Measurements from ENCODE around the gene DIP2C. TPM values are rescaled to one million over a fixed set of nuclear protein-coding genes. Genes with fewer than 3 reads are reported as not detected.
"Not testable (repeated sequence)": the region's sequence is repeated elsewhere in the genome, so short reads cannot be mapped to it uniquely, and the experiment has no call there.

Gene DIP2C
- polyA plus RNA-seq, 2 donors: 2.2 to 2.7 TPM

GRCh38 chr10:440127-440526 lies 249.3 kb downstream of the DIP2C start:
- Histone ChIP-seq H3K27me3 (ENCODE audit: control insufficient read depth in 1 of 2, insufficient read depth in 2 of 2, low read length in 2 of 2) (no peaks in the 10 kb centered on the region), H3K9me3 (ENCODE audit: control insufficient read depth in 2 of 2, insufficient read depth in 1 of 2, low read depth in 1 of 2, low read length in 1 of 2) (no peaks in the 10 kb centered on the region), H3K4me1 (ENCODE audit: control insufficient read depth in 2 of 2, insufficient read depth in 2 of 2, low read length in 1 of 2) (no peaks in the 10 kb centered on the region), H3K4me3 (ENCODE audit: low read depth in 1 of 2, low read length in 2 of 2) (no peak overlapping the region), H3K36me3 (ENCODE audit: control insufficient read depth in 2 of 2, insufficient read depth in 2 of 2, low read length in 1 of 2) (peaks cover 0 to 4% of the 10 kb centered on the region in 2 donors), H3K27ac (ENCODE audit: low read depth in 2 of 2, low read length in 1 of 2) (no peak overlapping the region)
- WGBS, 2 donors: 92 to 98% methylated on average over 3 of the region's 3 CpGs

GRCh38 chr10:437698-438490 lies 251.6 kb downstream of the DIP2C start:
- 77 to 84% methylated on average over 3 of the region's 3 CpGs for WGBS, 2 donors
- H3K4me3 ChIP-seq (ENCODE audit: low read depth in 1 of 2, low read length in 2 of 2): no peak overlapping the region
- no peak overlapping the region for H3K27ac ChIP-seq (ENCODE audit: low read depth in 2 of 2, low read length in 1 of 2)

GRCh38 chr10:436911-437665 lies 252.4 kb downstream of the DIP2C start:
- Histone ChIP-seq H3K9me3 (ENCODE audit: control insufficient read depth in 2 of 2, insufficient read depth in 1 of 2, low read depth in 1 of 2, low read length in 1 of 2) (no peaks in the 10 kb centered on the region), H3K27ac (ENCODE audit: low read depth in 2 of 2, low read length in 1 of 2) (no peak overlapping the region), H3K27me3 (ENCODE audit: control insufficient read depth in 1 of 2, insufficient read depth in 2 of 2, low read length in 2 of 2) (no peaks in the 10 kb centered on the region), H3K36me3 (ENCODE audit: control insufficient read depth in 2 of 2, insufficient read depth in 2 of 2, low read length in 1 of 2) (peaks cover 0 to 4% of the 10 kb centered on the region in 2 donors), H3K4me1 (ENCODE audit: control insufficient read depth in 2 of 2, insufficient read depth in 2 of 2, low read length in 1 of 2) (no peaks in the 10 kb centered on the region), H3K4me3 (ENCODE audit: low read depth in 1 of 2, low read length in 2 of 2) (no peak overlapping the region)
- WGBS, 2 donors: 91 to 92% methylated on average over 17 of the region's 17 CpGs

More at GRCh38 chr10:437698-438490, 251.6 kb downstream of the DIP2C start:
- Histone ChIP-seq H3K27me3 (ENCODE audit: control insufficient read depth in 1 of 2, insufficient read depth in 2 of 2, low read length in 2 of 2) (no peaks in the 10 kb centered on the region), H3K36me3 (ENCODE audit: control insufficient read depth in 2 of 2, insufficient read depth in 2 of 2, low read length in 1 of 2) (peaks cover 0 to 4% of the 10 kb centered on the region in 2 donors), H3K4me1 (ENCODE audit: control insufficient read depth in 2 of 2, insufficient read depth in 2 of 2, low read length in 1 of 2) (no peaks in the 10 kb centered on the region), H3K9me3 (ENCODE audit: control insufficient read depth in 2 of 2, insufficient read depth in 1 of 2, low read depth in 1 of 2, low read length in 1 of 2) (no peaks in the 10 kb centered on the region)

GRCh38 chr10:436013-436697 lies 253.3 kb downstream of the DIP2C start:
- H3K27ac ChIP-seq (ENCODE audit: low read depth in 2 of 2, low read length in 1 of 2): no peak overlapping the region
- peaks cover 0 to 4% of the 10 kb centered on the region in 2 donors for H3K36me3 ChIP-seq (ENCODE audit: control insufficient read depth in 2 of 2, insufficient read depth in 2 of 2, low read length in 1 of 2)
- no peaks in the 10 kb centered on the region for H3K9me3 ChIP-seq (ENCODE audit: control insufficient read depth in 2 of 2, insufficient read depth in 1 of 2, low read depth in 1 of 2, low read length in 1 of 2)
- 92 to 94% methylated on average over 17 to 19 of the region's 19 CpGs for WGBS, 2 donors
- H3K4me1 ChIP-seq (ENCODE audit: control insufficient read depth in 2 of 2, insufficient read depth in 2 of 2, low read length in 1 of 2): no peaks in the 10 kb centered on the region
- no peaks in the 10 kb centered on the region for H3K27me3 ChIP-seq (ENCODE audit: control insufficient read depth in 1 of 2, insufficient read depth in 2 of 2, low read length in 2 of 2)
- H3K4me3 ChIP-seq (ENCODE audit: low read depth in 1 of 2, low read length in 2 of 2): no peak overlapping the region

GRCh38 chr10:435397-435796 lies 254.1 kb downstream of the DIP2C start:
- 85 to 91% methylated on average over 3 of the region's 3 CpGs for WGBS, 2 donors
- H3K9me3 ChIP-seq (ENCODE audit: control insufficient read depth in 2 of 2, insufficient read depth in 1 of 2, low read depth in 1 of 2, low read length in 1 of 2): no peaks in the 10 kb centered on the region
- no peak overlapping the region for H3K4me3 ChIP-seq (ENCODE audit: low read depth in 1 of 2, low read length in 2 of 2)
- H3K27ac ChIP-seq (ENCODE audit: low read depth in 2 of 2, low read length in 1 of 2): no peak overlapping the region
- peaks cover 0 to 4% of the 10 kb centered on the region in 2 donors for H3K36me3 ChIP-seq (ENCODE audit: control insufficient read depth in 2 of 2, insufficient read depth in 2 of 2, low read length in 1 of 2)
- no peaks in the 10 kb centered on the region for H3K4me1 ChIP-seq (ENCODE audit: control insufficient read depth in 2 of 2, insufficient read depth in 2 of 2, low read length in 1 of 2)
- no peaks in the 10 kb centered on the region for H3K27me3 ChIP-seq (ENCODE audit: control insufficient read depth in 1 of 2, insufficient read depth in 2 of 2, low read length in 2 of 2)

GRCh38 chr10:429696-430095 lies 259.8 kb downstream of the DIP2C start:
- Histone ChIP-seq H3K4me1 (ENCODE audit: control insufficient read depth in 2 of 2, insufficient read depth in 2 of 2, low read length in 1 of 2) (no peaks in the 10 kb centered on the region), H3K36me3 (ENCODE audit: control insufficient read depth in 2 of 2, insufficient read depth in 2 of 2, low read length in 1 of 2) (no peaks in the 10 kb centered on the region), H3K27me3 (ENCODE audit: control insufficient read depth in 1 of 2, insufficient read depth in 2 of 2, low read length in 2 of 2) (no peaks in the 10 kb centered on the region), H3K27ac (ENCODE audit: low read depth in 2 of 2, low read length in 1 of 2) (no peak overlapping the region), H3K9me3 (ENCODE audit: control insufficient read depth in 2 of 2, insufficient read depth in 1 of 2, low read depth in 1 of 2, low read length in 1 of 2) (no peaks in the 10 kb centered on the region), H3K4me3 (ENCODE audit: low read depth in 1 of 2, low read length in 2 of 2) (no peak overlapping the region)
- 85 to 90% methylated on average over 2 of the region's 2 CpGs for WGBS, 2 donors

- no peak overlapping the region for H3K27ac ChIP-seq (ENCODE audit: low read depth in 2 of 2, low read length in 1 of 2)
- WGBS, 2 donors: 69 to 71% methylated on average over 9 of the region's 9 CpGs
- no peaks in the 10 kb centered on the region for H3K27me3 ChIP-seq (ENCODE audit: control insufficient read depth in 1 of 2, insufficient read depth in 2 of 2, low read length in 2 of 2)
- no peak overlapping the region for H3K4me3 ChIP-seq (ENCODE audit: low read depth in 1 of 2, low read length in 2 of 2)
- no peaks in the 10 kb centered on the region for H3K36me3 ChIP-seq (ENCODE audit: control insufficient read depth in 2 of 2, insufficient read depth in 2 of 2, low read length in 1 of 2)
- no peaks in the 10 kb centered on the region for H3K9me3 ChIP-seq (ENCODE audit: control insufficient read depth in 2 of 2, insufficient read depth in 1 of 2, low read depth in 1 of 2, low read length in 1 of 2)
- no peaks in the 10 kb centered on the region for H3K4me1 ChIP-seq (ENCODE audit: control insufficient read depth in 2 of 2, insufficient read depth in 2 of 2, low read length in 1 of 2)
Measured at GRCh38 chr10:427761-428519, 261.5 kb downstream of the DIP2C start.

- H3K9me3 ChIP-seq (ENCODE audit: control insufficient read depth in 2 of 2, insufficient read depth in 1 of 2, low read depth in 1 of 2, low read length in 1 of 2); H3K4me3 ChIP-seq (ENCODE audit: low read depth in 1 of 2, low read length in 2 of 2); H3K27ac ChIP-seq (ENCODE audit: low read depth in 2 of 2, low read length in 1 of 2); H3K36me3 ChIP-seq (ENCODE audit: control insufficient read depth in 2 of 2, insufficient read depth in 2 of 2, low read length in 1 of 2); H3K27me3 ChIP-seq (ENCODE audit: control insufficient read depth in 1 of 2, insufficient read depth in 2 of 2, low read length in 2 of 2); H3K4me1 ChIP-seq (ENCODE audit: control insufficient read depth in 2 of 2, insufficient read depth in 2 of 2, low read length in 1 of 2): not testable (repeated sequence)
- WGBS, 2 donors: 95 to 97% methylated on average over 12 of the region's 12 CpGs
Measured at GRCh38 chr10:425365-425764, 264.1 kb downstream of the DIP2C start.

GRCh38 chr10:424724-425123 lies 264.7 kb downstream of the DIP2C start:
- H3K36me3 ChIP-seq (ENCODE audit: control insufficient read depth in 2 of 2, insufficient read depth in 2 of 2, low read length in 1 of 2); H3K27me3 ChIP-seq (ENCODE audit: control insufficient read depth in 1 of 2, insufficient read depth in 2 of 2, low read length in 2 of 2); H3K27ac ChIP-seq (ENCODE audit: low read depth in 2 of 2, low read length in 1 of 2); H3K9me3 ChIP-seq (ENCODE audit: control insufficient read depth in 2 of 2, insufficient read depth in 1 of 2, low read depth in 1 of 2, low read length in 1 of 2); H3K4me1 ChIP-seq (ENCODE audit: control insufficient read depth in 2 of 2, insufficient read depth in 2 of 2, low read length in 1 of 2); H3K4me3 ChIP-seq (ENCODE audit: low read depth in 1 of 2, low read length in 2 of 2): not testable (repeated sequence)
- WGBS, 2 donors: 94 to 95% methylated on average over 9 to 11 of the region's 11 CpGs

All from esophagus (tissue), 2 donors.